ENCODE results near the gene FBXW7.

DNA sequence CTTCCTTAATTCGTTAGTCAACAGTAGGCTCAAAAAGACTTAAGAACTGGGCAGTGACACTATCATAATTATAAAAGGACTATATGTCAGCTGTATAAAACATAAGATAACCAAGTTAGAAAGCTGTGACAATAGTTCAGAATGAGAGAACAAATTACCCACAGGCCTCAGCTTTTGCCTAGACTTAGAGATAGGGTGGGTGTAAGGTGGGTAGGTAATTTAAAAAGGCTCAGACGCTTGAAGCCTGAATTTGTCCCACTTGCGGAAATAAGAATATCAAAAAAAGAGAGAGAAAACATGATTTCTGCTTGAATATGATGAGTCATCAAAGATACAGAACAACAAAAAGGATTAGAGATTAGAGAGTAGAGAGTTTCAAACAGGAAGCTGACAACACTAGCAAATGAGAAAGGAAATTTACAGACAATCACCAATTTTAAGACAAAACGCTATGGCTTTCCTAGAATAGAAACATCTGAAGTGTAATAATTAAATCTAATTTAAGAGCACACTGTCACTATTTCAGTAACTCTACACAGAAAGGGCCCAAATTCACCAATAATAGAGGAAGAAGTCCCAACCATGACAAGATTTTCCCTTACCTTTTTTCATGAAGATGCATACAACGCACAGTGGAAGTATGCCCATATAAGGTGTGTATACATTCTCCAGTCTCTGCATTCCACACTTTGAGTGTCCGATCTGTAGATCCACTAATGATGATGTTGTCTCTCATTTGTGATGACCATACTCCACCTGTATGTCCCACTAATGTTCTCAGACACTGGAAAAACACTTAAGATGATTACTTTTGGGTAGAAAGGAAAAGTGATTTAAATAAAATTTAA lies 208.1 kb downstream of the FBXW7 start:
- TF ChIP-seq, protein P1, sequence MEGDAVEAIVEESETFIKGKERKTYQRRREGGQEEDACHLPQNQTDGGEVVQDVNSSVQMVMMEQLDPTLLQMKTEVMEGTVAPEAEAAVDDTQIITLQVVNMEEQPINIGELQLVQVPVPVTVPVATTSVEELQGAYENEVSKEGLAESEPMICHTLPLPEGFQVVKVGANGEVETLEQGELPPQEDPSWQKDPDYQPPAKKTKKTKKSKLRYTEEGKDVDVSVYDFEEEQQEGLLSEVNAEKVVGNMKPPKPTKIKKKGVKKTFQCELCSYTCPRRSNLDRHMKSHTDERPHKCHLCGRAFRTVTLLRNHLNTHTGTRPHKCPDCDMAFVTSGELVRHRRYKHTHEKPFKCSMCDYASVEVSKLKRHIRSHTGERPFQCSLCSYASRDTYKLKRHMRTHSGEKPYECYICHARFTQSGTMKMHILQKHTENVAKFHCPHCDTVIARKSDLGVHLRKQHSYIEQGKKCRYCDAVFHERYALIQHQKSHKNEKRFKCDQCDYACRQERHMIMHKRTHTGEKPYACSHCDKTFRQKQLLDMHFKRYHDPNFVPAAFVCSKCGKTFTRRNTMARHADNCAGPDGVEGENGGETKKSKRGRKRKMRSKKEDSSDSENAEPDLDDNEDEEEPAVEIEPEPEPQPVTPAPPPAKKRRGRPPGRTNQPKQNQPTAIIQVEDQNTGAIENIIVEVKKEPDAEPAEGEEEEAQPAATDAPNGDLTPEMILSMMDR (IDR thresholded peaks at IDR 0.05), result no peak
- TF ChIP-seq POLR2A (IDR thresholded peaks at IDR 0.05), result no peak

Data from body of pancreas (tissue), 4 donors.